Tibial nerve (tissue), 3 donors: ENCODE measurements around the gene ZNF91.

Experiments
- CTCF ChIP-seq, 5 experiments: fragments of 200-600 bp in 3 of 5; fragments of 450-650 bp in 2 of 5; sonication (generic) in 3 of 5; IDR thresholded peaks; one replicate each; pipeline ENCODE4 v1.5.1; 2016 to 2019; ENCODE audit warnings: antibody characterized with exemption in 5 of 5, mild to moderate bottlenecking in 3 of 5, moderate library complexity in 2 of 5
- POLR2A ChIP-seq, 2 donors: fragments of 450-650 bp; IDR thresholded peaks; one replicate each; pipeline ENCODE4 v1.6.1; 2017; ENCODE audit warnings: antibody characterized with exemption in 2 of 2, mild to moderate bottlenecking in 2 of 2, moderate library complexity in 2 of 2

- TF ChIP-seq CTCF (IDR thresholded peaks at IDR 0.05) (no peak), POLR2A (IDR thresholded peaks at IDR 0.05) (no peak)
These were observed 16.3 kb downstream of the ZNF91 start for GRCh38 chr19:23378948-23379347.
